Astrocyte of the spinal cord (primary cell): ENCODE measurements around the gene ZNF626.
"Not testable (repeated sequence)": the region's sequence is repeated elsewhere in the genome, so short reads cannot be mapped to it uniquely, and the experiment has no call there.

ENCODE experiments used
- DNase-seq: peaks from one replicate; pipeline ENCODE4 v3.0.0; 2011; ENCODE audit warnings: low read depth, low spot score
- H3K4me3 ChIP-seq: 2 replicates; pipeline ENCODE4 v1.5.1; 2011; ENCODE audit warnings: low read depth, mild to moderate bottlenecking, low read length, moderate library complexity
- in situ Hi-C: cut with HindIII; loops from 2 replicates; pipeline ENCODE4 v1.10.0; 2017; ENCODE audit warnings: low sequenced_read_pairs
- TF ChIP-seq, protein P1 (sequence below): IDR thresholded peaks from 2 replicates; pipeline ENCODE4 v1.5.1; 2012; ENCODE audit warnings: low read depth, mild to moderate bottlenecking, low read length, inconsistent platforms

The ZNF626 gene

DNA sequence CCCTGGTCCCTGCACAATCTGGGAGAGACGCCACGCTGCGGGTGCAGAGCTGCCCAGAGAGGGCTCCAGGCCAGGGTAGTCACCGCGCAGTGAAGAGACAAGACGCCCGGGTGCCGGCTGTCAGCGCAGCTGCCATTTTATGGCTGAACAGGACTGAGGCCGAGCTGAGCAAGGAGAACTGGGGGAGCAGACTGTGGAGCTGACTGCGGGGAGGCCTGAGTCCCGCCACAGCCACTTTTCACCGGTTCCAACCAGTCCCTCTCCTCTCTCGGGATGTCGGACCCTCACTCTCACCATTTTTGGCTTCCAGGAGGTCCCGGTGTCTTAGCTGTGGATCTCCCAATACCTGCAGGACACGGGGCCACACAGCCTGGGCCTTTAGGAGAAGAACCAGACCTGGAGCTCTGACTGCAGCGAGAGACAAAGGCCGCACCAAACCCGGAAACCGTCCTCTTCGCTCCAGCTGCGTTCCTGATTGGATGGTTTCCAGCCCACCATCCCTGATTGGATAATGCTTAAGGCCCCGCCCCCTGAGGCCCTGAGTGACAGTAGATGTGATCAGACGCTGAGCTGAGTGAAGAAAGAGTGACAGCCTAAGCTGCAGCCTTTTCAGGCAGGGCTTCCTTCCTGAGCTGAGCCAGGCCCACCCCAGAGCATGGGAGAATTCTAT lies at the start of gene ZNF626:
Gene ZNF626, minus strand, starts transcription at position 422 of the 670 bp plus-strand sequence. Its CDS starts 125 bp downstream, at position 297.
- DNase-seq = peak; percentile 97
- in situ Hi-C loops = no loop called here
- TF ChIP-seq, protein P1, sequence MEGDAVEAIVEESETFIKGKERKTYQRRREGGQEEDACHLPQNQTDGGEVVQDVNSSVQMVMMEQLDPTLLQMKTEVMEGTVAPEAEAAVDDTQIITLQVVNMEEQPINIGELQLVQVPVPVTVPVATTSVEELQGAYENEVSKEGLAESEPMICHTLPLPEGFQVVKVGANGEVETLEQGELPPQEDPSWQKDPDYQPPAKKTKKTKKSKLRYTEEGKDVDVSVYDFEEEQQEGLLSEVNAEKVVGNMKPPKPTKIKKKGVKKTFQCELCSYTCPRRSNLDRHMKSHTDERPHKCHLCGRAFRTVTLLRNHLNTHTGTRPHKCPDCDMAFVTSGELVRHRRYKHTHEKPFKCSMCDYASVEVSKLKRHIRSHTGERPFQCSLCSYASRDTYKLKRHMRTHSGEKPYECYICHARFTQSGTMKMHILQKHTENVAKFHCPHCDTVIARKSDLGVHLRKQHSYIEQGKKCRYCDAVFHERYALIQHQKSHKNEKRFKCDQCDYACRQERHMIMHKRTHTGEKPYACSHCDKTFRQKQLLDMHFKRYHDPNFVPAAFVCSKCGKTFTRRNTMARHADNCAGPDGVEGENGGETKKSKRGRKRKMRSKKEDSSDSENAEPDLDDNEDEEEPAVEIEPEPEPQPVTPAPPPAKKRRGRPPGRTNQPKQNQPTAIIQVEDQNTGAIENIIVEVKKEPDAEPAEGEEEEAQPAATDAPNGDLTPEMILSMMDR = no peak
- H3K4me3 ChIP-seq = peak within 1 kb of the TSS; percentile 84

DNA sequence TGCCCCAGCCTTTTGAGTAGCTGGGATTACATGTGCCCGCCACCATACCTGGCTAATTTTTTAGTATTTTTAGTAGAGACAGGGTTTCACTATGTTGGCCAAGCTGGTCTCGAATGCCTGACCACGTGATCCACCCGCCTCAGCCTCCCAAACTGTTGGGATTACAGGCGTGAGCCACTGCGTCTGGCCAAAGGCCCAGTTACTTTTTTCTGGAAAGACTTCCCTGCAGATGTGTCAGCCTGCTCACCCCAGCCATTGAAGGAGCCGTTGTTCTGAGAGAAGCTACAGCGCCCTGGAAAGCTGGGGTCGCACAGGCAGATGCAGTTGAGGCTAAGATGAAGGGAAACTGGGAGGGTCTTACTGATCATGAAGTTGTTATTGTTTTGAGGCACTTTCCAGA lies 7.9 kb upstream of the ZNF626 start:
- TF ChIP-seq, protein P1 = no peak
- no peak for DNase-seq
- in situ Hi-C loops = no loop called here
- no peak overlapping the region for H3K4me3 ChIP-seq

DNA sequence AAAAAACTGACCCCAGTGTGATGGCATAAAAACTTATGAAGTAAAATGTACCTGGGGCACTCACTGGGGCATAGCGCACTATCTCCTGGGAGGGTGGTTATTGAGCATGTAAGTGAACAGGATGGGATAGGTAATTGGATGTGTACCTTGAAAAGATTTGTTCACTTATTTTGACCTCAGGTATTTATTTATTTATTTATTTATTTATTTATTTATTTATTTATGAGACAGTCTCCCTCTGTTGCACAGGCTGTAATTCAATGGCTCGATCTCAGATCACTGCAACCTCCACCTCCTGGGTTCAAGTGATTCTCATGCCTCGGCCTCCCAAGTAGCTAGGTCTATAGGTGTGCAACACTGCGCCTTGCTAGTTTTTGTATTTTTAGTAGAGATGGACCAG lies 5.9 kb upstream of the ZNF626 start:
- TF ChIP-seq, protein P1 = no peak
- in situ Hi-C loops = no loop called here

DNA sequence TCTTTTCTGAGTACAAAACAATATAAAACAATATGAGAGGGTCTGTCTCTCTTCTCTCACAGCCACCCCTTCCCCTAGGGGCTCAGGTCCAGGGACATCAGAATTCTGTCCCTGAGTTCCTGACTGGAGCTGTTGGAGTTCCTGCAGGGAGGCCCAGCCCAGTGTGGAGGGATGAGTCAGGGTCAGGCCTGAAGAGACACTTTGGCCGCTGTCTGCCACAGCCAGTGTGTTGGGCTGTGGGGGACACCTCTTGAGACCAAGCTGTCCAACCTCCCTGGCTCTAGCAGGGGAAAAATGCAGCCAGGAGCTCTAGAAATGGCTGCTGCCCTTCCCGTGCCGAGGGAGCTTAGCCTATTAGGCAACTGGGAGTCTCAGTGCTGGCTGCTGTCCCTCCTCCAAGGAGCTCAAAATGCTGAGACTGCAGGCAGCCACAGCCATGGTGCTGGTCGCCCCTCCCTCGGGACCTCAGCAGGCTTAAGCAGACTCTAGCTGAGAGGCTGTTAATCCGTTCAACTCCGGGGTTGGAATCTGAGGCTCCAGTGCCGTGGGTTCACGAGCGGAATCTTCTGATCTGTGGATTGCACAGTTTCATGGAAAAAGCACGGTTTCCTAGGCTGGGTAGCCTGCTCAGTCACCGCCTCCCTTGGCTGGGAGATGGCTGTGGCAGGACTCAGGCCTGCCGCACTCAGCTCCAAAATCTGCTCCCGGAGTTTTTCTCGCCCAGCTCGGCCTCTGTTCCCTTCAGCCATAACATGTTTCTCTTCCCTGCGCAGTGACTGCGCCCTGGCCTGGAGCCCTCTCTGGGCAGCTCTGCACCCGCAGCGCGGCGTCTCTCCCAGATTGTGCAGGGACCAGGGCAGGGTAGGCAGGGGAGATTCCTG lies 3.8 kb upstream of the ZNF626 start:
- TF ChIP-seq, protein P1 = no peak
- in situ Hi-C loops = no loop called here
- H3K4me3 ChIP-seq = no peak overlapping the region

More for the DNA sequence above, 5.9 kb upstream of the ZNF626 start:
- no peak overlapping the region for H3K4me3 ChIP-seq
- DNase-seq = no peak

DNA sequence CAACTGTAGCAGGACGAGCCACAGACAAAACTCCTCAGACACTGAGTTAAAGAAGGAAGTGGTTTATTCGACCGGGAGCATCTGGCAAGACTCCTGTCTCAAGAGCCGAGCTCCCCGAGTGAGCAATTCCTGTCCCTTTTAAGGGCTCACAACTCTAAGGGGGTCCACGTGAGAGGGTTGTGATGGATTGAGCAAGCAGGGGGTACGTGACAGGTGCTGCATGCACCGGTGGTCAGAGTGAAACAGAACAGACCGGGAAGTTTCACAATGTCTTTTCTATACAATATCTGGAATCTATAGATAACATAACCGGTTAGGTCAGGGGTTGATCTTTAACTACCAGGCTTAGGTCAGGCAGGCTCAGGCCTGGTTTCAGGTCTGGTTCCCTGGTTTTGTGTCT lies 3.1 kb upstream of the ZNF626 start:
- in situ Hi-C loops = not testable (repeated sequence)

More for the DNA sequence above, 3.8 kb upstream of the ZNF626 start:
- no peak for DNase-seq

DNA sequence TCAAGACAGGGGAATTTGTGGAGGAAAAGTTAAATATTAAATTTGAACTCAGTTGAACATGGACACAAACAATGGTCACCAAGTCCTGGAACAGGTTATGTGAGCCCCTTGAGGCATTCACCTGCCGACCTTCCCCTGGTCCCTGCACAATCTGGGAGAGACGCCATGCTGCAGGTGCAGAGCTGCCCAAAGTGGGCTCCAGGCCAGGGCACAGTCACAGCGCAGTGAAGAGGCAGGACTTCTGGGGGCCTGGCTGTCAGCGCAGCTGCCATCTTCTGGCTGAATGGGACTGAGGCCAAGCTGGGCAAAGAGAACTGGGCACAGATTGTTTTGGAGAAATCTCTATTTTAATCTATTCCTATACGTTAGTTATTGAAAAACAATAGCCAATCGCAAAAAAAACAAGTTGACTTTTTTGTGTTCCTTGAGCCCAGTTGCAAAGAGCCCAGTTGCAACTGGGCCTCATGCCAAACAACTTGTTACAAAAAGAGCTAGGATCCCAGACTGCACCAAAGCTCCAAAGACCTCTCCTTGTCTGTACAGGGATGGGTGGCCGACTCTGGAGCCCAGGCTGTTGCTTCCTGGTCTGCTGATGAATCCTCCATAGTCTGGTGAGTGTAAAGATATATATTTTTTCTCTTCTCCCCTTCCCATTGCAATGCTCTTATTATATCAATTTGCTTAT lies 1.2 kb upstream of the ZNF626 start:
- in situ Hi-C loops = no loop called here
- no peak overlapping the region for H3K4me3 ChIP-seq
- no peak for DNase-seq

More for the DNA sequence above, 3.1 kb upstream of the ZNF626 start:
- DNase-seq, H3K4me3 ChIP-seq: not testable (repeated sequence)

More for the DNA sequence above, 1.2 kb upstream of the ZNF626 start:
- TF ChIP-seq, protein P1 = no peak
